Astrocyte (in vitro differentiated cells and primary cell): Measurements from ENCODE around the gene CTSL.

Source experiments
- CTCF ChIP-seq: IDR thresholded peaks from 2 replicates; pipeline ENCODE4 v1.5.1; 2011; ENCODE audit warnings: low read depth, mild to moderate bottlenecking, inconsistent platforms, low read length, moderate library complexity; ENCODE audit not compliant: insufficient read depth
- EZH2 ChIP-seq: IDR thresholded peaks from 2 replicates; pipeline ENCODE4 v1.6.1; 2012; ENCODE audit warnings: mild to moderate bottlenecking, low read length, inconsistent platforms; ENCODE audit not compliant: insufficient read depth

GRCh38 chr9:87676976-87677775 lies 48.7 kb upstream of the CTSL start:
- no peak for TF ChIP-seq CTCF
- no peak for TF ChIP-seq EZH2
